Measurements from ENCODE around the gene SRSF10. TPM values are rescaled to one million over a fixed set of nuclear protein-coding genes. Genes with fewer than 3 reads are reported as not detected.

SRSF10 gene
- total RNA-seq, 1 experiment from 2014 or later: 96.2 TPM

- no peak overlapping the region for H3K27ac ChIP-seq
Observed at GRCh38 chr1:24007079-24007478, 27.0 kb upstream of the SRSF10 start.

GRCh38 chr1:24005163-24005562, 25.0 kb upstream of the SRSF10 start:
- Histone ChIP-seq H3K36me3 (ENCODE audit: low read depth) (no peaks in the 10 kb centered on the region), H2AFZ (no peak overlapping the region), H3K4me3 (no peak overlapping the region), H3K9me2 (ENCODE audit: insufficient read depth) (no peaks in the 10 kb centered on the region), H3K4me2 (no peak overlapping the region), H3K27me3 (ENCODE audit: insufficient read depth, low read depth) (no peaks in the 10 kb centered on the region), H3K27ac (no peak overlapping the region), H3K9me3 (ENCODE audit: insufficient read depth, low read depth) (no peaks in the 10 kb centered on the region), H4K20me1 (ENCODE audit: insufficient read depth) (no peaks in the 10 kb centered on the region), H3K79me2 (ENCODE audit: low read depth) (no peaks in the 10 kb centered on the region), H3F3A (ENCODE audit: insufficient read depth, low read depth) (peaks cover 18% of the 10 kb centered on the region; the same call in 1 of the 2 replicates), H3K4me1 (replicated peaks; ENCODE audit: insufficient read depth) (peaks cover 35% of the 10 kb centered on the region)
- DNase-seq: no peak
- ChIA-PET POLR2A (ENCODE audit: unreplicated experiment) (interaction anchor here (0.7 kb wide), 1 partner anchor 101 kb away, joined by 7 read pairs; no protein-coding TSS in a partner anchor), CTCF (no interaction called here)
- intact Hi-C loops (cut with micrococcal nuclease; ENCODE audit: unreplicated experiment): no loop called here
- BruUV-seq (replicated peaks): no TSS peak
- TF ChIP-seq CTCF (conservative IDR thresholded peaks at IDR 0.05): no peak
- no peak for TF ChIP-seq EZH2 (IDR thresholded peaks at IDR 0.05; ENCODE audit: low read depth)

More at GRCh38 chr1:24007079-24007478, 27.0 kb upstream of the SRSF10 start:
- H3K27me3 ChIP-seq (ENCODE audit: insufficient read depth, low read depth): no peaks in the 10 kb centered on the region
- no peaks in the 10 kb centered on the region for H3K36me3 ChIP-seq (ENCODE audit: low read depth)
- H3K79me2 ChIP-seq (ENCODE audit: low read depth): no peaks in the 10 kb centered on the region
- TF ChIP-seq CTCF (conservative IDR thresholded peaks at IDR 0.05) (no peak), EZH2 (IDR thresholded peaks at IDR 0.05; ENCODE audit: low read depth) (no peak)
- ChIA-PET CTCF (no interaction called here), POLR2A (ENCODE audit: unreplicated experiment) (no interaction called here)
- H3F3A ChIP-seq (ENCODE audit: insufficient read depth, low read depth): peaks cover 18% of the 10 kb centered on the region; the same call in 1 of the 2 replicates
- intact Hi-C loops (cut with micrococcal nuclease; ENCODE audit: unreplicated experiment): no loop called here
- no peaks in the 10 kb centered on the region for H3K9me2 ChIP-seq (ENCODE audit: insufficient read depth)
- H3K4me1 ChIP-seq (replicated peaks; ENCODE audit: insufficient read depth): peaks cover 39% of the 10 kb centered on the region
- H4K20me1 ChIP-seq (ENCODE audit: insufficient read depth): no peaks in the 10 kb centered on the region
- no peak overlapping the region for H3K4me2 ChIP-seq
- no peak overlapping the region for H3K4me3 ChIP-seq
- H2AFZ ChIP-seq: no peak overlapping the region
- DNase-seq: no peak
- no TSS peak for BruUV-seq (replicated peaks)
- no peaks in the 10 kb centered on the region for H3K9me3 ChIP-seq (ENCODE audit: insufficient read depth, low read depth)

- POLR2A ChIA-PET (ENCODE audit: unreplicated experiment): no interaction called here
- CTCF ChIA-PET: no interaction called here
- no TSS peak for BruUV-seq (replicated peaks)
Observed at GRCh38 chr1:24004132-24004531, 24.0 kb upstream of the SRSF10 start.

More at GRCh38 chr1:24004132-24004531, 24.0 kb upstream of the SRSF10 start:
- H3K27me3 ChIP-seq (ENCODE audit: insufficient read depth, low read depth): no peaks in the 10 kb centered on the region
- H4K20me1 ChIP-seq (ENCODE audit: insufficient read depth): no peaks in the 10 kb centered on the region
- H3K9me3 ChIP-seq (ENCODE audit: insufficient read depth, low read depth): no peaks in the 10 kb centered on the region
- H3K36me3 ChIP-seq (ENCODE audit: low read depth): no peaks in the 10 kb centered on the region
- H3K9me2 ChIP-seq (ENCODE audit: insufficient read depth): no peaks in the 10 kb centered on the region
- H3K4me3 ChIP-seq: no peak overlapping the region
- peaks cover 25% of the 10 kb centered on the region for H3K4me1 ChIP-seq (replicated peaks; ENCODE audit: insufficient read depth)
- peak overlapping the region; percentile 39; the same call in 1 of the 2 replicates for H3K4me2 ChIP-seq
- H3K79me2 ChIP-seq (ENCODE audit: low read depth): no peaks in the 10 kb centered on the region
- peaks cover 15% of the 10 kb centered on the region; the same call in 1 of the 2 replicates for H3F3A ChIP-seq (ENCODE audit: insufficient read depth, low read depth)
- no peak overlapping the region for H3K27ac ChIP-seq
- intact Hi-C loops (cut with micrococcal nuclease; ENCODE audit: unreplicated experiment): no loop called here
- no peak overlapping the region for H2AFZ ChIP-seq
- TF ChIP-seq CTCF (conservative IDR thresholded peaks at IDR 0.05) (no peak), EZH2 (IDR thresholded peaks at IDR 0.05; ENCODE audit: low read depth) (no peak)
- DNase-seq: no peak
